Ishikawa (cell line): ENCODE results near the gene ANXA6.

Experiments
- CREB1 ChIP-seq: IDR thresholded peaks from 2 replicates; pipeline ENCODE4 v1.6.1; 2012; ENCODE audit warnings: low read depth
- EP300 ChIP-seq: IDR thresholded peaks from 2 replicates; pipeline ENCODE4 v1.6.1; 2012; ENCODE audit warnings: borderline replicate concordance
- FOXM1 ChIP-seq: IDR thresholded peaks from 2 replicates; pipeline ENCODE4 v1.6.1; 2012; ENCODE audit warnings: low read depth, borderline replicate concordance
- REST ChIP-seq: IDR thresholded peaks from 2 replicates; pipeline ENCODE4 v1.6.1; 2012; ENCODE audit warnings: low read depth, mild to moderate bottlenecking

GRCh38 chr5:151168602-151169344 is 11.2 kb upstream of the ANXA6 start:
- TF ChIP-seq FOXM1: no peak
- TF ChIP-seq EP300: no peak
- no peak for TF ChIP-seq CREB1
- no peak for TF ChIP-seq REST
